Ectodermal cell (in vitro differentiated cells): ENCODE data around the gene DBT.
A peak's percentile ranks its signal among the peaks of the same experiment; 100 is the strongest.

Experiments
- H3K27ac ChIP-seq: 2 replicates; pipeline ENCODE4 v1.7.0; 2013; ENCODE audit warnings: mild to moderate bottlenecking, low read depth, low read length; ENCODE audit not compliant: insufficient read depth, poor library complexity, severe bottlenecking
- H3K27me3 ChIP-seq: 2 replicates; pipeline ENCODE4 v1.7.0; 2013; ENCODE audit warnings: mild to moderate bottlenecking, low read length; ENCODE audit not compliant: insufficient read depth, control insufficient read depth, poor library complexity, severe bottlenecking
- H3K36me3 ChIP-seq: one replicate; pipeline ENCODE4 v1.7.0; 2013; ENCODE audit warnings: low read length; ENCODE audit not compliant: control insufficient read depth, insufficient read depth
- H3K4me1 ChIP-seq: one replicate; pipeline ENCODE4 v1.7.0; 2013; ENCODE audit warnings: low read length; ENCODE audit not compliant: control insufficient read depth, insufficient read depth
- H3K4me3 ChIP-seq: 2 replicates; pipeline ENCODE4 v1.7.0; 2013; ENCODE audit warnings: low read depth, low read length, control low read depth; ENCODE audit not compliant: insufficient read depth
- H3K9me3 ChIP-seq: 2 replicates; pipeline ENCODE4 v1.7.0; 2013; ENCODE audit warnings: mild to moderate bottlenecking, low read length, moderate library complexity; ENCODE audit not compliant: control insufficient read depth
- WGBS, 2 experiments: methylation state at CpG; one replicate each; pipeline ENCODE4 v1.1.7; 2013; ENCODE audit warnings: missing lambda C conversion rate in 2 of 2; 5-methylcytosine and 5-hydroxymethylcytosine counted together

Gene DBT

GRCh38 chr1:100177295-100178041, 72.2 kb downstream of the DBT start:
- H3K4me1 ChIP-seq = no peaks in the 10 kb centered on the region
- no peak overlapping the region for H3K27ac ChIP-seq
- H3K9me3 ChIP-seq = no peaks in the 10 kb centered on the region
- no peaks in the 10 kb centered on the region for H3K36me3 ChIP-seq
- no peak overlapping the region for H3K4me3 ChIP-seq
- 98% methylated on average over 3 of the region's 4 CpGs for WGBS, 2 experiments
- H3K27me3 ChIP-seq = no peaks in the 10 kb centered on the region

GRCh38 chr1:100168051-100168450, 81.6 kb downstream of the DBT start:
- WGBS, 2 experiments = 92 to 96% methylated on average over 1 of the region's 2 CpGs
- Histone ChIP-seq H3K27me3 (no peaks in the 10 kb centered on the region), H3K9me3 (no peaks in the 10 kb centered on the region), H3K4me3 (no peak overlapping the region), H3K27ac (no peak overlapping the region), H3K4me1 (no peaks in the 10 kb centered on the region), H3K36me3 (no peaks in the 10 kb centered on the region)

GRCh38 chr1:100164702-100165101, 84.9 kb downstream of the DBT start:
- H3K9me3 ChIP-seq = no peaks in the 10 kb centered on the region
- no peak overlapping the region for H3K27ac ChIP-seq
- WGBS, 2 experiments = 91 to 92% methylated on average over 5 of the region's 5 CpGs
- no peaks in the 10 kb centered on the region for H3K4me1 ChIP-seq
- no peak overlapping the region for H3K4me3 ChIP-seq
- H3K36me3 ChIP-seq = no peaks in the 10 kb centered on the region
- no peaks in the 10 kb centered on the region for H3K27me3 ChIP-seq

DNA sequence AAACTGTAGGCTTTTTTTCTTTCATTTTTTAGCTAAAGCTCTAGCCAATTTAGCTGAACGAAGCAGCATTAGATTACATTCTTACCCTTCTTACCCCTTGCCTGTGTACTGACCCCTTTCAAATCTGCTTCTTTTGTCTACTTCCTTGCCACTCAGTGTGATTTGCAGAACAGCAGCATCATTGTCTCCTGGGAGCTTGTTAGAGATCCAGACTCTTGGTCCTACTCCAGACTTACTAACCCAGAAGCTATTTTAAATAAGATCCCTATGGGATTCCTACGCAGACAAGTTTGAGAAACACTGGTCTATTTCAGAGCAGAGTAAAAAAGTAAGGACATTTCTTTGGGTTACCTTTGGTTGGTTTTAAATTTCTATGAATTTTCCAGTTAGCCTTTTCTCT, 85.4 kb downstream of the DBT start:
- Histone ChIP-seq H3K9me3 (no peaks in the 10 kb centered on the region), H3K36me3 (no peaks in the 10 kb centered on the region), H3K4me3 (no peak overlapping the region), H3K27ac (peak overlapping the region; percentile 41), H3K27me3 (no peaks in the 10 kb centered on the region), H3K4me1 (no peaks in the 10 kb centered on the region)
- WGBS, 2 experiments = 53 to 62% methylated on average over 2 of the region's 2 CpGs

DNA sequence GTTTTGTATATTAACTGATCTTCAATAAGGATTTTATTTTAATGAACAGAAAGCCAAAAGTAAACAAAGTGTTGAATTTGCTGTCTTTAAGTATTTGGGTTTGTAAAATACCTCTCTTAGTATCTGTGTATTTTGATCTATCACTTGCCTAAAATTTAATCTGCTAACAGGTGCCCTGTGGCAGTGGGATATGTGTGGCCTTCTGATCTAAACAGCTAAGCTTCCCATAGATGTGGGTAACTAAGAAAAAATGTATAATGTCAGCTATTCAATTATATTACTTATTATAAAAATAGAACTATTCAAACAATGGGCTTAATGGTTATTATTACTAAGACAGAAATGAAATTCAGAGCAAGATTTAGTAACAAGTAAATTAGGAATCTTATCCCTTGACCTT, 86.8 kb downstream of the DBT start:
- H3K36me3 ChIP-seq = no peaks in the 10 kb centered on the region
- H3K27ac ChIP-seq = no peak overlapping the region
- no peaks in the 10 kb centered on the region for H3K9me3 ChIP-seq
- H3K4me1 ChIP-seq = no peaks in the 10 kb centered on the region
- no peak overlapping the region for H3K4me3 ChIP-seq
- H3K27me3 ChIP-seq = no peaks in the 10 kb centered on the region

DNA sequence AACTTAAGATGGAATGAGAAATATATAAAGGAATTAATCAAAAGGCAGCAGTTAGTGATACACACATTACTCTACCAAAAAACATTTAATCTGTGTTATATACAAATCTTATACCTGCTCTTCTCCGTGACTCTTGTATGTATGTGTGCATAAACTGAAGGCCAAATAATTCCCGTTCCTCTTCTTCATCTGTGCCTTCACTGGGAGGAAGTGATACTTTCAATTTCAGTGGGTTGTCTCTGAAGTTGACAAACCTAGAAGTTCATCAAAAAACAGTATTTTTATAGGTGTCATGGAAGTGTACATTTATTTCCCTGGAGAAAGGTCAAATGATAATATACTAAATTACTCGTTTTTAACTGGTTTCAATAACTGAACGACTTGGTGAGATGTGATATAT, 97.4 kb downstream of the DBT start:
- no peaks in the 10 kb centered on the region for H3K36me3 ChIP-seq
- no peak overlapping the region for H3K4me3 ChIP-seq
- H3K9me3 ChIP-seq = no peaks in the 10 kb centered on the region
- no peak overlapping the region for H3K27ac ChIP-seq
- H3K27me3 ChIP-seq = no peaks in the 10 kb centered on the region
- H3K4me1 ChIP-seq = no peaks in the 10 kb centered on the region
- WGBS, 2 experiments = 92 to 100% methylated on average over 2 to 4 of the region's 4 CpGs

GRCh38 chr1:100151679-100152078, 98.0 kb downstream of the DBT start:
- H3K4me3 ChIP-seq = no peak overlapping the region
- no peaks in the 10 kb centered on the region for H3K4me1 ChIP-seq
- no peak overlapping the region for H3K27ac ChIP-seq
- no peaks in the 10 kb centered on the region for H3K27me3 ChIP-seq
- H3K36me3 ChIP-seq = no peaks in the 10 kb centered on the region
- 83 to 84% methylated on average over 2 of the region's 2 CpGs for WGBS, 2 experiments
- no peaks in the 10 kb centered on the region for H3K9me3 ChIP-seq

GRCh38 chr1:100147875-100148274, 101.8 kb downstream of the DBT start:
- H3K4me1 ChIP-seq = no peaks in the 10 kb centered on the region
- H3K9me3 ChIP-seq = no peaks in the 10 kb centered on the region
- WGBS, 2 experiments = 85 to 86% methylated on average over 4 of the region's 4 CpGs
- H3K36me3 ChIP-seq = peaks cover 10% of the 10 kb centered on the region
- no peaks in the 10 kb centered on the region for H3K27me3 ChIP-seq
- no peak overlapping the region for H3K4me3 ChIP-seq
- H3K27ac ChIP-seq = no peak overlapping the region

DNA sequence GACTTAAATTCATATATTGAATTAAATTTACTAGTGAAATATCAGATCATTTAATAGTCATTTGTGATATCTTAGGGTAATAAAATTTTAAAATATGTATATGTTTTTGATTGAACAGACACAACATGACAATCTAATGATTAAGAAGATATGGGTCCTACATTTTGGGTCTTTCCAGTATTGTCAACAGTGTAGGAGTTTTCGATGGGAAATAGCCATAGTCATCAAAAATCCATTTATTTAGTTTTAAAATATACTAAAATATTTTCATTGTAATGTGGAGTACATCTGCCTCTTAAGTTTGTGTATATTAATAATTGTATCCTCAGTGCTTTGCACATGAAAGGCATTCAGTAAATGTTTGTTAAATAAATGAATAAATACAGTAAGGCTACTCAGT, 102.7 kb downstream of the DBT start:
- Histone ChIP-seq H3K36me3 (peaks cover 10% of the 10 kb centered on the region), H3K4me3 (no peak overlapping the region), H3K4me1 (no peaks in the 10 kb centered on the region), H3K9me3 (no peaks in the 10 kb centered on the region), H3K27me3 (no peaks in the 10 kb centered on the region), H3K27ac (no peak overlapping the region)
- 100% methylated on average over 1 of the region's 1 CpG; no CpG with 5 or more reads in 1 of the 2 experiments for WGBS, 2 experiments

DNA sequence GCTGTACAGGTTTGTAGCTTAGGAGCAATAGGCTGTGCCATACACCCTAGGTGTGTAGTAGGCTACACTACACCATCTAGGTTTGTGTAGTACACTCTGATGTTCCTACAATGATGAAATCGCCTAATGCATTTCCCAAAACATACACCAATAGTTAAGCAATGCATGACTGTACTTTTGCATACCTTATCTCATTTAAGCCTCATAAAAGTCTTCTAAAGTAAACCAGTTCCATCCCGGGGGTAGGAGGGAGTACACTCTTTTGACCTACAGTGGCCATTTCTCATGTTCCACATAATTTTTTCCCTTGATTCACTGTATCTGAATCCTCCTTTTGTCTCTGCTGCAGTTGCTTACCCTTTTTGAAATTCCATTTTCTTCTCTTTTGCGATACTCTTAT, 104.5 kb downstream of the DBT start:
- Histone ChIP-seq H3K27ac (no peak overlapping the region), H3K27me3 (no peaks in the 10 kb centered on the region), H3K4me1 (no peaks in the 10 kb centered on the region), H3K4me3 (no peak overlapping the region), H3K36me3 (peaks cover 13% of the 10 kb centered on the region), H3K9me3 (no peaks in the 10 kb centered on the region)
- 95% methylated on average over 3 of the region's 3 CpGs for WGBS, 2 experiments

DNA sequence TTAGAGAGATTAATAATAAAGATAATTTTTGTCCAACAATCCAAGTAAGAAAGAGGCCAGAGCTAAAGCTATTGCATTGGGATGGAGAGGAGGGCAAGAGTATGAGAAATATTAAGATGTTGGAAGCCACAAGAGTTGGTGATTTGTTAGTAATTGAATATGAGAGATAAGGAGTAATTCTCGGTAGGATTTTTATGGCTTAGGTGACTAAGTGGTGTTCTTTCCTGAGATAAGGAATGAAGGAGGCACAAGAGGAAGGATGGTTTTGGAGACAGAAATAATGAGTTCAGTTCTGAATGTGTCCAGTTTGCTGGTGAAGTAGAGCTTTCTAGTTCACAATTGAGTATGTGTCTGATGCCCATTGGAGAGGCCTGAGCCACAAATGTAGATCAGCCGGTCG, 107.3 kb downstream of the DBT start:
- Histone ChIP-seq H3K27ac (no peak overlapping the region), H3K9me3 (no peaks in the 10 kb centered on the region), H3K4me1 (no peaks in the 10 kb centered on the region), H3K4me3 (no peak overlapping the region), H3K27me3 (no peaks in the 10 kb centered on the region), H3K36me3 (peaks cover 34% of the 10 kb centered on the region)
- 91% methylated on average over 3 of the region's 3 CpGs for WGBS, 2 experiments
